Astrocyte of the spinal cord (primary cell): Measurements from ENCODE around the gene DGLUCY.

ENCODE experiments used
- DNase-seq: peaks from one replicate; pipeline ENCODE4 v3.0.0; 2011; ENCODE audit warnings: low read depth, low spot score
- H3K4me3 ChIP-seq: 2 replicates; pipeline ENCODE4 v1.5.1; 2011; ENCODE audit warnings: low read depth, mild to moderate bottlenecking, low read length, moderate library complexity
- in situ Hi-C: cut with HindIII; loops from 2 replicates; pipeline ENCODE4 v1.10.0; 2017; ENCODE audit warnings: low sequenced_read_pairs
- TF ChIP-seq, protein P1 (sequence below): IDR thresholded peaks from 2 replicates; pipeline ENCODE4 v1.5.1; 2012; ENCODE audit warnings: low read depth, mild to moderate bottlenecking, low read length, inconsistent platforms

The DGLUCY gene

DNA sequence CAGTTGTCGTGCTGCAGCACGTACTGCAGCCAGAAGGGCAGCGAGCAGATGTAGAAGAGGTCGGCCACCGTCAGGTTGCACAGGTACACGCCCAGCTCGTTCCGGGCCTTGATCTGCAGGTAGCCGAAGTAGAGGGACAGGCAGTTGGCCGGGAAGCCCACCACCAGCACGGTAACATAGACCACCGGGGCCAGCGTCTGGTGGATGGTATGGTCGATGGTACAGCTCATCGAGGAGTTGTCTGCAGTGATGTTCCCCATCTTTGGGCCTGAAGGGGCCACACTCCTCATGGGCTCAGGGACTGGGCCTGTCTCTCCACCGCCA lies 120.9 kb downstream of the DGLUCY start:
- TF ChIP-seq, protein P1, sequence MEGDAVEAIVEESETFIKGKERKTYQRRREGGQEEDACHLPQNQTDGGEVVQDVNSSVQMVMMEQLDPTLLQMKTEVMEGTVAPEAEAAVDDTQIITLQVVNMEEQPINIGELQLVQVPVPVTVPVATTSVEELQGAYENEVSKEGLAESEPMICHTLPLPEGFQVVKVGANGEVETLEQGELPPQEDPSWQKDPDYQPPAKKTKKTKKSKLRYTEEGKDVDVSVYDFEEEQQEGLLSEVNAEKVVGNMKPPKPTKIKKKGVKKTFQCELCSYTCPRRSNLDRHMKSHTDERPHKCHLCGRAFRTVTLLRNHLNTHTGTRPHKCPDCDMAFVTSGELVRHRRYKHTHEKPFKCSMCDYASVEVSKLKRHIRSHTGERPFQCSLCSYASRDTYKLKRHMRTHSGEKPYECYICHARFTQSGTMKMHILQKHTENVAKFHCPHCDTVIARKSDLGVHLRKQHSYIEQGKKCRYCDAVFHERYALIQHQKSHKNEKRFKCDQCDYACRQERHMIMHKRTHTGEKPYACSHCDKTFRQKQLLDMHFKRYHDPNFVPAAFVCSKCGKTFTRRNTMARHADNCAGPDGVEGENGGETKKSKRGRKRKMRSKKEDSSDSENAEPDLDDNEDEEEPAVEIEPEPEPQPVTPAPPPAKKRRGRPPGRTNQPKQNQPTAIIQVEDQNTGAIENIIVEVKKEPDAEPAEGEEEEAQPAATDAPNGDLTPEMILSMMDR, result no peak
- in situ Hi-C loops, result no loop called here
- H3K4me3 ChIP-seq, result no peak overlapping the region
- DNase-seq, result no peak

DNA sequence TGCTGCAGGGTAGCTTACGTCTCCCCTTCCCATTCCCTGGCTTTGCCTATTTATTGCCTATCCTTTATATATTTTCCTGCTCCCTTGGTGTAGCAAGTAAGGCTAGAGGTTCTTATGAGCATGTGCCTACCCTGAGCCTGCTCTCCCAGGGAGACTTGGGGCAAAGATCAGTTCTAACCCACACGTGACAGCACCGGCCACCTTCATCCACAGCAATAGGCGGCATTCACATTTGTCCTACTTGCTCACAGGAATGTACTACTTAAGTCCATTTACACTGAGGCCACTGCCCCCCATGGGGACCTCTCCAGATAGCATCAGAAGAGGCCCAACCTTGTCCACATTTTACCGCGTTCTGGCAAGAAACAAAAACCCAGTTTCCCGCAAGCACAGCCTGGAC lies 122.0 kb downstream of the DGLUCY start:
- in situ Hi-C loops, result no loop called here
- DNase-seq, result no peak
- TF ChIP-seq, protein P1, result no peak
- H3K4me3 ChIP-seq, result no peak overlapping the region

DNA sequence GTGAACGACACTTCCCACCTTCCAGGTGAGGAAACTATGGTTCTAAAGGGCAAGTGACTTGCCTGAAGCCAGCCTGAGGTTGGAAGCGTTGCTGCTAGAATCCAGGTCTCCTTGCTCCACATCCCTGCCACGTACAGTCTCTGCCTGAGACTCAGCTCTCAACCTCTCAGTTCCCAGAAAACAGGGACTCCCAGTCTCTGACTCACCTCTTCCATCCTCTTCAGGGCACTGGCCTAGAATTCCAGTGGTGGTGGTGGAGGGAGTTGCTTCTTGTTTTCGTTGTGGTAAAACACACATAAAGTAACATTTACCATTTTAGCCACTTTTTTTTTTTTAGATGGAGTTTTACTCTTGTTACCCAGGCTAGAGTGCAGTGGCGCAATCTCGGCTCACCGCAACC lies 123.3 kb downstream of the DGLUCY start:
- TF ChIP-seq, protein P1, result no peak
- H3K4me3 ChIP-seq, result no peak overlapping the region
- in situ Hi-C loops, result no loop called here
- peak; percentile 88 for DNase-seq

DNA sequence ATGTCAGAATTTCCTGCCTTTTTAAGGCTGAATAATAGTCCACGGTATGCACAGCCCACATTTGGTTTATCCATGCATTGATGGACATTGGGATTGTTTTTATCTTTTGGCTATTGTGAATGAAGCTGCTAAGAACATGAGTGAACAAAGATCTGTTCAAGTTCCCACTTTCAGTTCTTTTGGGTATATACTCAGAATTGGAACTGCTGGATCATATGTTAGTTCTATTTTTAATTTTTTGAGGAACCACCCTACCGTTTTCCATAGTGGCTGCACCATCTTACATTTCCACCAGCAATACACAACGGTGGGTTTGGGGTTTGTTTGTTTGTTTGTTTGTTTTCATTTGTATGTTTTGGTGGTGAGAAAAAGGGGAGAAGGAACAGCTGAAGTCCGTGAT lies 124.2 kb downstream of the DGLUCY start:
- DNase-seq, result no peak
- TF ChIP-seq, protein P1, result no peak

DNA sequence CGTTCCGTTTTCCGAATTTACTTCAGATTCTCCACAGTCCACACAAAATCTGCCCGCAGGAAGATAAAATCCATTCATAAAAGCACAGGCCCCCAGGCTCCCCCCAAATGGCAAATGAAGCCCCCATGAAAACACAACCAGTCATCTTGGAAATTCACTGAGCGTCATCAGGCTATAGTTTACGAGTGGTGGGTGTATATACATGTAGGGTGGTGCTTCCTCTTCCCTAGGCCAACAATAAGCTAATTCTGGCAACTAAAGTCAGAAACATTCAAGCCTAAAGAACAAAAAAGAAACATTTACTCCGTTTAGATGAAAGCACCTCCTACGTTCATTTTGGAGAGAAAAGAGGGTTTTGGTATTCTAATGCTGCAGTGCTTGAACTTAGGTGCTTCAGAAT lies 124.8 kb downstream of the DGLUCY start:
- H3K4me3 ChIP-seq, result no peak overlapping the region
- TF ChIP-seq, protein P1, result no peak
- in situ Hi-C loops, result no loop called here
- DNase-seq, result no peak

More for the DNA sequence above, 124.2 kb downstream of the DGLUCY start:
- H3K4me3 ChIP-seq, result no peak overlapping the region
- in situ Hi-C loops, result no loop called here

DNA sequence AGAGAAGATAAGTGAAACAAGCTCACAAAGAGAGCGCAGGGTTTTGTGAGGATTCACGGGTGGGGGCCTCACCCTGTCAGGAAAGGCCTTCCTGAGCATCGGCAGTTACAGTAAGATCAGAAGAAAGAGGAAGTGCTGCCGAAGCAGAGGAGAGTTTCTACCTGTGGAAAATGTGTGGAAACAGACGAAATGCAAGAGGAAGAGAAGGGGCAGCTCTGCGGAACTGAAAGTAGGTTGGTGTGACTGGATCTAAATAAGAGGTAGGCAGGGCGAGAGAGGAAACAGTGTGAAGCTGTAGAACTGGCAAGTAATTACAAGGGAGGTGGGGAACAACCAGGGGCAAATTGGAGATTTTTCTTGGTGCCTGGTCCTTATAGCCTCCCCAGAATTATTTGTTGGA lies 128.0 kb downstream of the DGLUCY start:
- in situ Hi-C loops, result no loop called here
- no peak overlapping the region for H3K4me3 ChIP-seq
- no peak for DNase-seq

DNA sequence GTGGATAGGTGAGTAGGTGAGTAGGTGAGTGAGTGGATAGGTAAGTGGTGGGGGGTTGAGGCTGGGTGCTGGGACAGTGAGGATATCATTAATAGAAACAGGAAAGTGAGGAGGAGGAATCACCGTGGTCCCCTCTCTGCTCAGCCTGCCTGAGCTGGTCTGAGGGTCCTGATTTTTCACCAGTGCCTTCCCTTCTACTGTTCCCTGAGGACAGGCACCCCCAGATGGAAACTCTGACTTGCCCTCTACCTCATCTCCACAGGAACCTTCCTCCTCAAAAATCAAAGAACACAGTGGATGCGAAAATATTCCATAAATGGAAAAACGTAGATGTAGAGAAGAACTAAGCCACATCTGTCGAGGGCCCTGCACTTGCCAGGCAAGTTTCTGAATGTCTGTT lies 128.8 kb downstream of the DGLUCY start:
- no peak for DNase-seq
- TF ChIP-seq, protein P1, result no peak
- H3K4me3 ChIP-seq, result no peak overlapping the region
- in situ Hi-C loops, result no loop called here

More for the DNA sequence above, 128.0 kb downstream of the DGLUCY start:
- TF ChIP-seq, protein P1, result no peak
